Stimulated activated naive CD8-positive, alpha-beta T cell treated with anti-CD3 and anti-CD28 coated beads, Interleukin-15, Interleukin-2, amounts not matched to agents 100 U/mL and 50 U/mL, for 24 hours (primary cell): ENCODE data around the gene ARID3C.

Source experiments
- ATAC-seq: fragments of 150-1000 bp; cut with Tn5 transposase; one replicate; pipeline ENCODE4 v1.10.0; 2021
- DNase-seq: peaks from one replicate; pipeline ENCODE4 v3.0.0; 2021

The ARID3C gene

DNA sequence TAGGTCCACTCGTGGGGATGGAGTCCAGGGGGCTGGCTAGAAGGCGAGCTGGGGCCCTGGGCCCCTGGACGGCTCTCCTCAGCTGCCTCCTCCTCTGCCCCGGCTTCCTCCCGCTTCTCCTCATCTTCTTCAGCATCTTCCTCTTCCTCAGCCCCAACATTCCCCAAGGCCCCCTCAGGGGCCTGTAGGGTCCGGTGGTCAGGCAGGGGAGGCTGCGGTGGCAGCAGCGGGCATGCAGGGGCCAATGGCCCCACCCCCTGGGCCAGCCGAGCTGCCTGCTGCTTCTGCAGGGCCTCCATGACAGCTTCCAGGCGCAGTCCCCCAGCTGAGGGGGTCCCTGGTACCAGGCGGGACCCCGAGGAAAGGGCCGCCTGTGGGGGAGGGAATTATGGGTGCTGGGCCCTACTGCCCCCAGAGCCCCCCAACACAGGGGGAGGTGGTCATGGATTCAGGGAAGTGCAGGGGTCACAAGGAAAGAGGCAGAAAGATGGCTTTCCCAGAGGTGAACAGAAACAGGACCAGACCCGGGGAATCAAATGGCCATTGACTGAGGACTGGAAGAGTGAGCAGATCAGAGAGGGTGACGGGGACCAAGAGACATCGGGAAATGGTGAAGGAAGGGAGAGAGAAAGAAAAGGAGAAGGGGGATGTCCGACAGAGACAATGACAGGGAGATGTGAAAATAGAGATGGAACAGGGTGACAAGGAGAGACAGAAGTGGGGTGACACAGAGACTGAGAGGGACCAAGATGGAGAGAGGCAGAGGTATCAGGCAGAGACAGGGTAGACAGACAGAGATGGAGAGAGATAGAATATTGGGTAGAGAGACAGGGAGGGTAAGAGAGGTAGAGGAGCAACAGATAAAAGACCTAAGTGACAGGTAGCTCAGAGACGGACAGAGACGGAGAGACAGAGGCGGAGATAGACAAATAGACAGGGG, 880 bp downstream of the ARID3C start:
- no peak for ATAC-seq

DNA sequence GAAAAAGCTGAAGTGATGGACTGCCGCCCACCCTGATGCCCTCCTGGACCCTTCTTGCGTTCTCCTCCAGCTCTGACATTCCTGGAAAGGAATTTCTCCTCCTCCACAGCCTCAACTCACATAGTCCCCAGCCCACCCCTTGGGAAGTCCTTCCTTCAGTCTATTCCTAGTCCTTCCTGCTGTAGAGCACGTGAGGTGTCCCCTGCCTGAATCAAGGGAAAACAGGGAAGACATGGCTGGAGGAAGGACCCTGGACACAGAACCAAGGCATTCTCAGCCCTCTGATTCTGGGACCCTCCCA, 3.7 kb downstream of the ARID3C start:
- no peak for ATAC-seq
- no peak for DNase-seq

More for the DNA sequence above, 880 bp downstream of the ARID3C start:
- DNase-seq = no peak

DNA sequence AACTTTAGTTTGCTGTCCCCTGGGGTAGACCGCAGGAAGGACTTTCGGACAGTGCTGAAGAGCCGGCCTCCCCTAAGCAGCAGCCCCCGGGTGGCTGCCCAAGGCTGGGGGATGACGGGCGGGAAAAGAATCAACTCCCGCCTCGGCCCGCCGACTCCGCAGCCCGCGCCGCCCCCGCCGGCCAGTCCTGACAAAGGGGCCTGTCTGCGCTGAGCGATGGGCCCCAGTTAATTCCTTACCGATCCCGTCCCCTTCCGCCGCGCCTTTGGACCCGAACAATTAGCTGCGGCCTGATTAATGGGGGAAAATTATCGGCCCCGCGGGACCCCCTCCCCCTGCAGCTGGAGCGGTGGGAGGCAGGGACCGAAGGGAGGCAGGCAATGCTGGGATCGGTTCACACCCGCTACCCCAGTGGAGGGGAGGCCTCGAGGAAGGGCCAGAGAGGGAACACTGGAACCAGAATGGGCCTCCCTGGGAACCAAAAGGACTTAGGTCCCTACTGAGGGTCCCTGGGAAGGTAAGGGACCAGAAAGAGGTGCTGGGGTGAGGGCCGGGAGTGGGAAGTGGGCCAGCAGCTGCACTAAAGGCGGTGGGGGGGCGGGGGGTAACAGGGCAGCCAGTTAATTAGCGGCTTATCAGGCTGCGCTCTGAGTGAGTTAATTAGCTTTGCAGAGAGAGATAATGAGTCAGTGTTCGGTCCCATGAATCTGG, 4.2 kb downstream of the ARID3C start:
- no peak for ATAC-seq
- DNase-seq = no peak

DNA sequence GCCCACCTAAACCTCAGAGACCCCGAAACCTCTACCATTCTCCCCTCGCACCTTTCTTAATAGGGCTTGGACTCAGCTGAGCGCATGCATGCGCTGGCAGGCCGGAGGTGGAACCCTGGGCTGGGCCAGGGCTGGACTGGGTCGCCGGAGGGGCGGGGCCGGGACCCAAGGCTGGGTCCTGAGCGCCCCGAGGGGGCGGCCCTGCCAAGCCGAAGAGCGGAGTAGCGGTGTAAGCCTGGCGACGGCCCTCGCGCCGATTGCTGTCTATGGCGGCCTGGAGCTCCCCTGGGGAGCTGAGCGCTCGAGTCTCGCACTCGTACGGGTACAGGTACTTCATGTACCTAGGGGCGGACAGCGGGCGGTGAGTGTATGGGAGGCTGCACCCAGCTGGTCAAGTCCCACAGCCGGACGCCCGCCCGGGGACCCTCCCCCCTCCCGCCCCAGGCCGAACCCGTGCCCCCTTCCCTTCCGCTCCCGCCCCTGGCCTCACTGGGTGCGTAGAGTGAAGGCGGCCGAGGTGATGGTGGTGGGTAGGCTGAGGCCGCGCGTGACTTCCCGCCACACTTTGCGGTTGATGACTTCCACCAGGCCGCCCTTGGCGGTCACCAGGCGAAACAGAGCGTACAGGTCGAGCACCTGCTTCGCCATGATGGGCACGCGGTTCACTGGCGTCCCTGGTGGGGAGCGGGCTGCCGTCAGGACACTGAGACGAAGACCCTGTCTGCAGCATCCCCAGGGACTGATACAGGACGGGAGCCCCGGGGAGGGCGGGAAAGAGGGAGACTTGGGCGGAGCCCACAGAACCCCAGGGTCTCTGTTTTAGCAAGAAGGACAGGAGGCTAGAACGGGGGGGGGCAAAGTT, 5.3 kb downstream of the ARID3C start:
- no peak for ATAC-seq
- DNase-seq = peak; percentile 18

GRCh38 chr9:34620061-34620994, 8.5 kb downstream of the ARID3C start, which contains the start of gene DCTN3:
Gene DCTN3, minus strand, starts transcription at chr9:34620495. Its CDS starts 31 bp downstream, at chr9:34620464.
- ATAC-seq = peak; percentile 98
- peak; percentile 89 for DNase-seq

DNA sequence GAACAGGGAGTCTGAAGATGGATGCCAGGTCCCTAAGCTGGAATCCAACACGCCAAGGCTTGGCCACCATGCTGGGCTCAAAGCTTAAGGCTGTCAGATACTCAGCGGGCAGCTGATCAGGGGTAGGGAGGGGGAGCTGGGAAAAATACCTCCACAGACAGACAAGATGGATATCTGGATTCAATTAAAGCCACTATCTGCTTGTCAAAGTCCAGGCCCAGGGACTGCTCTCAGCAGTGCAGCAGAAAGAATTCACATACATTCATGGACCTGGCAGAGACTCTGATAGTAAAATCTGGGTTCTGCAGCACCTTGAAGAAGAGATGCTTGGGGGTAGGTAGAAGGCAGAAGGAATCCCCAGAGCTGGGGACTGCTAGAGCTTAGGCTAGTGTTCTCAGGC, 13.7 kb downstream of the ARID3C start:
- ATAC-seq (no peak), DNase-seq (no peak)

DNA sequence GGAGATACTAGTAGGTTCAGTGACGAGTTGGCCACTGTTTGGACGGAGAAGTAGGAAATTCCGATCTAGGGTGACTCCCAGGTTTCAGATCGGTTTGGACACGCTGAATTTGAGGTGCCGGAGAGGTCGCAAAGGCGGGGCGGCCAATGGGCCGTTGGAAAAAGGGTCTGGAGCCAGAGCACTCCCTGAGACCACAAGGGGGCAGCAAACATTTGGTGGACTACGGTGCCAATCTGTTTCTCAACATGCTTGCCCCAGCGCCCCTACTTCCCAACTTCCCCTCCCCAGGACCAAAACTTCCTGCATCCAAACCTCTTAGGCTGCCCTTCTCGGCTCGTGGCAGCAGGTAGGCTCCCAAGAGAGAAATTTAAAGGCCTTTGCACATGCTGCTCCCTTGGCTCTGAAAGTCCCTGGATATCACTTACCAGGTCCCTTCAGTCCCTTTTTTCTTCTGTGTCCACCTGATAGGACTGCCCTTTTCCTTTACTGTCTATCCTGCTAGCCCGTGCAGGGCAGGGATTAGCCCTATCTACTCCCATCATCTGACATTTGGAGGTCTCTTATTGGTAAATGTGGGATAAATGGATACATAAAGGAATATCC, 16.0 kb downstream of the ARID3C start:
- ATAC-seq (peak; percentile 44), DNase-seq (peak; percentile 83)

DNA sequence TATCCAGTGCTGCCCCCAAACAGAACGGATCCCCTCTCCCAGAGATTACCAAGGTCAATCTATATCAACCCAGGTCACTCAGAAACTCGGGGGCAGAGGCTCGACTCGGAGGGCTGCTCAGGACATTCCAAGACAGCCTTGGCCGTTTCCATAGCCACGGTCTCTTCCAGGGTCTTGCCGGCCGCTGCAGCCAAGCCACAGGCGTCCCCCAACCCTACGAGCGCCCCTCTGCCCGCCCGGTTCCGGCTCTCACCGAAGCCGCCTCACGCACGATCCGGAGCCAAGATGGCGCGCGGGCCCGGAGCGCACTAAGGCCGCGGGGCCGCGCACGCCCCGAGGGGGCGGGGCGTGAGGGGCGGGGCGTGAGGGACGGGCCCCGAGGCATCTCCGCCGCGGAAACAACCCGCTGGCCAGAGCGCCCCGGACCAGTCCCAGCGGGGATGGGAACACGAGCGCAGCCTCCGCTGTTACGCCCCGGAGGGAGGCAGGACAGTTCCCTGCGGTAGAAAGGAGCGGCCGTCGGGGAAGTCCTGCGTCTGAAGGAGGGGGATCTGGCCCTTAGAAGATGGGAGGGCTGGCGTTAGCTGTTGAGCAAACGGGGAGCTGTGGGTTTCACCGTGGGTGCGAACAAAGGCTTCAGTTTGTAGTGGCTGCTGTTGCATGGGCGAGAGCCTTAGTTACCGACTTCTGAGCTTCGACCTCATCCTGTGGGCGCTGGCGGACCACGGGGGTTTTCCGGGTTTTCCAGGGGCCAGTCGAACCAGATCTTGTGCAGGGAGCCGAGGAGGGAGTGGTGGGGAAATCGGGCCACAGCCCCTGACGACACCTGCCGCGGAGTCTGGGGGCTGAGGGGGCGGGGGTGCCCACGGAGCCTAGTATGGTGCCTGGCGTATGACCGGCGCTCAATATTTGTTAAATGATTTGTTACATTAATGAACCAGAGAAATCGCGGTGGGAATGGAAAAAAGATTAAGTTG, 16.8 kb downstream of the ARID3C start, which contains the start of gene RPP25L:
TSS of gene RPP25L (minus strand) at position 287 of the 977 bp plus-strand sequence. CDS start 801 bp downstream, outside the sequence.
- ATAC-seq (peak; percentile 93), DNase-seq (peak; percentile 87)

DNA sequence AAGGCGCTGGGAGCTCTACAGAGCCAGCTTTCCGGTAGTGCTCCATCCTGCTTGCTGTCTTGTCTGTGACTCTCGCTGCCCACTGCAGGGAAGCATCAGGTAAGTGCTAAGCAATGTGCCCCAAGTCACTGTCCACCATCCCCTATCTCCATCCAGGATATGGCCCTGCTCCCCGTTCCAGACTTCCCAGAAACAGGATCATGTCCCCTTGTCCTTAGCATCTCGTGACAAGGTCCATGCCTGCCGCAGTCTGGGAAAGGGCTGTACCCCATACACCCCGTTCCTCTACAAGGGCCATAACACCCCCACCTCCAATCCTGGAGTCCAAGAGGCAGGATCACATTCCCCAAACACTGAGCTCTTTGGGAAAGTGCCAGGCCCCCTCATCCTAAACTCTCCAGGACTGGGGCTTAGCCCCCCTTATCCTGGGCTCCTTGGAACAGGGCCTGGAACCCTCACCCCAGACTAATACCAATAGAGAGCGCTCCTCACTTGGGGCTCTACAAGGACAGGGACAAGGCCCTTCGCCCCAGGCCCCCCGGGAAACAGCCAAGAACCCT, 17.5 kb downstream of the ARID3C start:
- ATAC-seq = no peak
- no peak for DNase-seq

- ATAC-seq (no peak), DNase-seq (no peak)
Measured at GRCh38 chr9:34610434-34611206, 18.2 kb downstream of the ARID3C start.

- ATAC-seq (no peak), DNase-seq (no peak)
Measured at GRCh38 chr9:34607331-34607730, 21.5 kb downstream of the ARID3C start.

DNA sequence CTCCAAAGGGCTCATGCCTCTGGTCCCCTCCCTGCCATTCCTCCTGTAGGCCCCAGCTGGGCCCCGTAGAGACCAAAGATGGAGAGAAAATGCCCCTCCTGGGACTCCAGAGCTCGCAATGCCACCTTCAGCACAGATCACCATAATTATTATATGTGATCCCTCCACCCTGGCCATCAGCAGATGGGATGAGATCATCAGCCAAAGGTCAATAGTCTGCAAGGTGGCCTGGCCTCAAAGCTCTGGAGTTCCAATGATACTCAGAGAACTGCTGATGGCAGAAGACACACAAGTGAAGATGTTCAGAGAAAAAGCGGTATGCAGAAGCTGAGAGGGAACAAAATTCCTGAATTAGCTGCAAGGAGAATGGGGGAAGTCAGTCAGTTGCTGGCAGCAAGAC, 22.0 kb downstream of the ARID3C start:
- DNase-seq = no peak
- ATAC-seq = no peak

GRCh38 chr9:34606190-34606589, 22.7 kb downstream of the ARID3C start:
- no peak for ATAC-seq
- no peak for DNase-seq

GRCh38 chr9:34603610-34604231, 25.1 kb downstream of the ARID3C start:
- DNase-seq (peak; percentile 87), ATAC-seq (peak; percentile 87)

- DNase-seq = no peak
- ATAC-seq = no peak
Measured at GRCh38 chr9:34601937-34602573, 26.8 kb downstream of the ARID3C start.

DNA sequence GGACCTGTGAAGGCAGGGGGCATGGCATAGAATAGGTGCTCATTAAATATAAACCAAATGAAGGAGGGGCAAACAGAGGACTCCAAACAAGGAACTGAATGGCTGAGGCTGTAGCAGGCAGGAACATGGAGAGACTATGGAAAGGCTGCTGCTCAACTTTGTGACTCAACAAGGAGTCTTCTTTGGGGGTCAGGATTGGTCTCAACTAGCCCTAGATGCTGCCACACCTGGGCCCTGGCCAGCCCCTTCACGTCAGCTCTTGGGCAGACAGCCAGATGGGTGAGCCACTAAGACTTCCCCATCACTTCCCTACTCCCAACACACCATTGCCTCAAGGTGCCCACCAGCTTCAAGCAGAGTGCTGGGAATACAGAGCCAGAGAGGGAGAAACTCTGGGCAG, 28.0 kb downstream of the ARID3C start:
- DNase-seq = no peak
- no peak for ATAC-seq

GRCh38 chr9:34599546-34599945, 29.3 kb downstream of the ARID3C start:
- no peak for ATAC-seq

More at GRCh38 chr9:34599546-34599945, 29.3 kb downstream of the ARID3C start:
- no peak for DNase-seq
